ENCODE results near the gene ZFP3.

The ZFP3 gene

DNA sequence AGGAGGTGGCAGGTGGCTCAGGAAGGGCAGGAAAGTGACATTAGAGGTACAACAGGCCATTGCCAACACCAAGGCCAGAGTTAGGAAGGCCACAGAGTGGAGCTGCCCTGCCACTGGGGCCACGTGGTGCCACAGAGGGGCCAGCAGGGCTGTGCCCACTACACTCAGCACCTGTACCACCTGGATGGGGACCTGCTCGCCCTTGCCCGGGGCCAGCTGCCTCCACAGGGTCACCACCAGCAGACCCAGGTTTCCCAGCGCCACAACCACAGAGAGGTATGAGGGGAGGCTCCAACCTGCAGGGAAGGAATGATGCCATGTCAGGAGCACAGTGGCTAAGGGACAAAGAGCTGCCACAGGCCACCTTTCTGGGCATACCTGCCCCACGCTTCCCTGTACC lies 44.2 kb upstream of the ZFP3 start:
- Histone ChIP-seq H3K4me2 (ENCODE audit: low read length) (no peak overlapping the region), H3K9ac (no peak overlapping the region), H3K79me2 (no peaks in the 10 kb centered on the region), H3K27ac (no peak overlapping the region), H3K27me3 (ENCODE audit: control insufficient read depth, insufficient read depth, low read length) (no peaks in the 10 kb centered on the region), H3K36me3 (ENCODE audit: control insufficient read depth, insufficient read depth, low read length) (no peaks in the 10 kb centered on the region), H3K4me3 (ENCODE audit: low read depth, low read length) (no peak overlapping the region), H3K4me1 (no peaks in the 10 kb centered on the region), H3K9me3 (ENCODE audit: control insufficient read depth, low read length) (no peaks in the 10 kb centered on the region), H2AFZ (no peak overlapping the region)
- TF ChIP-seq, protein P1, sequence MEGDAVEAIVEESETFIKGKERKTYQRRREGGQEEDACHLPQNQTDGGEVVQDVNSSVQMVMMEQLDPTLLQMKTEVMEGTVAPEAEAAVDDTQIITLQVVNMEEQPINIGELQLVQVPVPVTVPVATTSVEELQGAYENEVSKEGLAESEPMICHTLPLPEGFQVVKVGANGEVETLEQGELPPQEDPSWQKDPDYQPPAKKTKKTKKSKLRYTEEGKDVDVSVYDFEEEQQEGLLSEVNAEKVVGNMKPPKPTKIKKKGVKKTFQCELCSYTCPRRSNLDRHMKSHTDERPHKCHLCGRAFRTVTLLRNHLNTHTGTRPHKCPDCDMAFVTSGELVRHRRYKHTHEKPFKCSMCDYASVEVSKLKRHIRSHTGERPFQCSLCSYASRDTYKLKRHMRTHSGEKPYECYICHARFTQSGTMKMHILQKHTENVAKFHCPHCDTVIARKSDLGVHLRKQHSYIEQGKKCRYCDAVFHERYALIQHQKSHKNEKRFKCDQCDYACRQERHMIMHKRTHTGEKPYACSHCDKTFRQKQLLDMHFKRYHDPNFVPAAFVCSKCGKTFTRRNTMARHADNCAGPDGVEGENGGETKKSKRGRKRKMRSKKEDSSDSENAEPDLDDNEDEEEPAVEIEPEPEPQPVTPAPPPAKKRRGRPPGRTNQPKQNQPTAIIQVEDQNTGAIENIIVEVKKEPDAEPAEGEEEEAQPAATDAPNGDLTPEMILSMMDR (IDR thresholded peaks at IDR 0.05): no peak

DNA sequence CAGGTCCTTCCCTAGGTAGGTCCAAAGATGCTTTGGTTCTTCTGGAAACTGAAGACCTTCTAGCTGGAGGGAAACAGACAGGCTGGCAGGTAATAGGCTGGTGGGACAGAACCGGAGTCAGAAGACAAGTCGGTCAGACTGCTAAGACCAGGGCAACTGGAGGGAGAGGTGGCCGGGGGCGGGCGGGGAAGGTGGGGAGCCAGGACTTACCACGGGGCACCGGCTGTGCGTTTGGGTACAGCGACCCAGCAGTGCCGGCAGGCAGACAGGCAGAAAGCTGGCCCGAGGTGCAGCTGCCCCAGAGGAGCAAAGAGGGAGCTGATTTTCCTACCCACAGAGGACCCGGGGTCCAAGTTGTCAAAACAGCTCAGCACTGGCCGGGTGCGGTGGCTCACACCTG lies 43.6 kb upstream of the ZFP3 start:
- Histone ChIP-seq H3K4me1 (no peaks in the 10 kb centered on the region), H3K27ac (no peak overlapping the region), H3K4me2 (ENCODE audit: low read length) (no peak overlapping the region), H3K36me3 (ENCODE audit: control insufficient read depth, insufficient read depth, low read length) (no peaks in the 10 kb centered on the region), H3K9ac (no peak overlapping the region), H3K9me3 (ENCODE audit: control insufficient read depth, low read length) (no peaks in the 10 kb centered on the region), H2AFZ (no peak overlapping the region), H3K27me3 (ENCODE audit: control insufficient read depth, insufficient read depth, low read length) (no peaks in the 10 kb centered on the region), H3K79me2 (no peaks in the 10 kb centered on the region), H3K4me3 (ENCODE audit: low read depth, low read length) (no peak overlapping the region)
- TF ChIP-seq, protein P1 (IDR thresholded peaks at IDR 0.05): no peak

DNA sequence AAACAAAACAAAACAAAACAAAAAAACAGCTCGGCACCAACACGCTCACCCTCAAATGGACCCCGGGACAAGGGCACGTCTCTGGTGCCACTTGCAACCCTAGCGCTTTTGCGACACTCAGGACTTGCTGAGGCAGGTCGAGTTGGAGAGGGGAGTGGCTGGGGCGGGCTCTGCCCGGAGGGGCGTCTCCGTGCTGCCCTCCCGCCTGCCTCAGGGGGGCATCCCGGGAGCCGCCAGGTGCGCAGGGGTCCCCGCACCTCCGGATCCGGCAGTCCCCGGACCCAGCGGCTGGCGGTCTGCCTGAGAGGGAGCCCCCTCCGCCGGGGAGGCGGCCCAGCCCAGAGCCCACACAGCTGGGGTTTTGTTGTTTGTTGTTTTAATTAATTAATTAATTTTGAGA lies 43.0 kb upstream of the ZFP3 start, which contains the start of gene SLC52A1:
Gene SLC52A1, minus strand, starts transcription at position 112 of the 400 bp plus-strand sequence. CDS start 820 bp downstream, outside the sequence.
- Histone ChIP-seq H2AFZ (peak within 1 kb of the TSS; percentile 48), H3K9me3 (ENCODE audit: control insufficient read depth, low read length) (no peaks in the 10 kb centered on the region), H3K27ac (no peak within 1 kb of the TSS), H3K36me3 (ENCODE audit: control insufficient read depth, insufficient read depth, low read length) (no peaks in the 10 kb centered on the region), H3K27me3 (ENCODE audit: control insufficient read depth, insufficient read depth, low read length) (no peaks in the 10 kb centered on the region), H3K4me1 (no peaks in the 10 kb centered on the region), H3K4me3 (ENCODE audit: low read depth, low read length) (peak within 1 kb of the TSS; percentile 44), H3K4me2 (ENCODE audit: low read length) (peak within 1 kb of the TSS; percentile 81), H3K9ac (no peak within 1 kb of the TSS), H3K79me2 (no peaks in the 10 kb centered on the region)
- TF ChIP-seq, protein P1 (IDR thresholded peaks at IDR 0.05): no peak

DNA sequence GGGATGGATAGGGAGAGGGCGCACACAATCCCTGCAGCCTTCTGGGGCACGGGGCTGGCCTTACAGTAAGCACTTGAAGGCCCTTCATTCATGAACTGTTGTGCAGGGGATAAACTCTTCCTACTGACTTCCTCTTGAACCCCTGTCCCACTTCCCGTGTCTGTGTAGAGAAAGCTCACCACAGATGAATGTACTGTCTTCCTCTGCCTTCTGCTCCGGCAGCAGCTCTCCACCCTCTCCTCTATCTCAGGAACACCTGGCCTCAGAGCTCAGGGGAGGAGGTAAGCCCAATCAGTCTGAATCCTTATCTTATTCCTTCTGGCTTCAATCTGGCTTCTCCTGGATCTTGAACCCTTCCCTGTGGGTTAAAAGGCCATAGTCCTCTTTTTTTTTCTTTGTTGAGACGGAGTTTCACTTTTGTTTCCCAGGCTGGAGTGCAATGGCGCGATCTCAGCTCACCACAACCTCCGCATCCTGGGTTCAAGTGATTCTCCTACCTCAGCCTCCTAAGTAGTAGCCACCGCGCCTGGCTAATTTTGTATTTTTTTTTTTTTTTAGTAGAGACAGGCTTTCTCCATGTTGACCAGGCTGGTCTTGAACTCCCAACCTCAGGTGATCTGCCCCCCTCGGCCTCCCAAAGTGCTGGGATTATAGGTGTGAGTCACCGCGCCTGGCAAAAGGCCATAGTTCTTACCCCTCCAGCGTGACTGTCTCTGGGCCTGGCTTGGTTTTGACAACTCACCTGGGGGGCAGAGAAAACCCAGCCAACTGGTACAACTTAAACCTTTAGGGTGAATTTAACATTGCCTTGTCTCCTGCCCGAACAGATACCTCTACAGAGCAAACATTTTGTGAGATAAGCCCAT lies 35.9 kb upstream of the ZFP3 start:
- Histone ChIP-seq H3K9ac (no peak overlapping the region), H3K4me3 (ENCODE audit: low read depth, low read length) (no peak overlapping the region), H2AFZ (no peak overlapping the region), H3K9me3 (ENCODE audit: control insufficient read depth, low read length) (no peaks in the 10 kb centered on the region), H3K79me2 (no peaks in the 10 kb centered on the region), H3K27me3 (ENCODE audit: control insufficient read depth, insufficient read depth, low read length) (no peaks in the 10 kb centered on the region), H3K4me2 (ENCODE audit: low read length) (no peak overlapping the region), H3K4me1 (no peaks in the 10 kb centered on the region), H3K36me3 (ENCODE audit: control insufficient read depth, insufficient read depth, low read length) (no peaks in the 10 kb centered on the region), H3K27ac (no peak overlapping the region)
- TF ChIP-seq, protein P1 (IDR thresholded peaks at IDR 0.05): no peak

DNA sequence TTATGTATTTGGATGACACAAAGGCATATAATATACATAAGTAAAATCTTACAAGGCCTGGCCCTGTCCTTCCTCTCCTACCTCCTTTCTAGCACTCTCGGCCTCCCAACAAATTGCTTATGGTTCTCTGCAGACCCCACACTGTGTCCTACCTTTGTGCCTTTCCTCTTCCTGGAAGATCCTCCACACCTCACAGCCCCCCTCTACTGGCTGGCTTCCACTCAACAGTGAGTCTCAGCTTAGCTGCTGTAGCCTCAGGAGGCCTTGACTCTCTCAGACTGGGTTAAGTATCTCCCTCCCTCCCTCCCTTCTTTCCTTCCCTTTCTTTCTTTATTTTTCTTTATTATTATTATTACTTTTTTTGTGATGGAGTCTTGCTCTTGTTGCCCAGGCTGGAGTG lies 34.7 kb upstream of the ZFP3 start:
- Histone ChIP-seq H3K27me3 (ENCODE audit: control insufficient read depth, insufficient read depth, low read length) (no peaks in the 10 kb centered on the region), H3K9me3 (ENCODE audit: control insufficient read depth, low read length) (no peaks in the 10 kb centered on the region), H3K36me3 (ENCODE audit: control insufficient read depth, insufficient read depth, low read length) (no peaks in the 10 kb centered on the region), H3K4me2 (ENCODE audit: low read length) (no peak overlapping the region), H3K4me3 (ENCODE audit: low read depth, low read length) (no peak overlapping the region), H3K79me2 (no peaks in the 10 kb centered on the region), H3K27ac (no peak overlapping the region), H3K4me1 (no peaks in the 10 kb centered on the region), H3K9ac (no peak overlapping the region), H2AFZ (no peak overlapping the region)
- TF ChIP-seq, protein P1 (IDR thresholded peaks at IDR 0.05): no peak

All from parathyroid adenoma (tissue), 2 donors.